ENCODE results near the gene PRM3. TPM values are rescaled to one million over a fixed set of nuclear protein-coding genes. Genes with fewer than 3 reads are reported as not detected.

PRM3 gene
- total RNA-seq, 1 experiment from 2014 or later = not detected

DNA sequence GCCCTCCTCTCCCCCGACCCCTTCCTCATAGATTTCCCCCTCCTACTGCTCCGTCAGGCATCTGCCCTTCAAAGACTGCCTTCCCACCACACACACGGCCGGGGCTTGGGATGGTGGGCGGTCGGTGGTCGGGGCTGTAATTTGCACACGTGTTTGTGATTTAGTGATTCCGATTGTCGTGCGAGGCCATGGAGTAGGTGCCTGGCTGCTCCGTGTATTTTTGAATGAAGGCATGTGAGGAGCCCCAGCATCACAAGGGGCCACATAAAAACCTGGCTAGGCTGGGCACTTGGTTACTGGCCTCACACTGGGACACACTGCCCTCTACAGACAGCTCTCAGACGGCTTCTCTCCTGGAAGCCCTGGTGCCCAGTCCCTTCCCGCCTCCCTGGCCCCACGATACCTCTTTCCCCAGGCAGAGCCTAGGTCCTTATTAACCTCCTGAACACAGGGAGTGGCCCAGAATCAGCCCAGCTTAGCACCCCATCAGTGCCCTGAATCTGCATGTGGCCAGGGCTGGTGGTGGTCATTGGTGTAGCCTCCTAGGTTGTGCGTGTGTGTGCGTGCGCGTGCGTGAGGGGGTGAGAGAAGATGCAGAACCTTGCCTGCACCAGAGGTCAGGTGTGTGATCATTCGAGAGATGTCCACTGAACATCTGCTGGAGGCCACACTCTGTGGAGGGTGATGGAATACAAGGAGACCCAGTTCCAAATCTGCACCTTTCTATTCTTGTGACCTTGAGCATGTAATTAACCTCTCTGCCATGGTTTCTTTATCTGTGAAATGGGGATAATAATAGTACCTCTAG lies 16.1 kb downstream of the PRM3 start:
- Histone ChIP-seq H3K9ac (ENCODE audit: extremely low read depth, insufficient read length, low read length) (peak overlapping the region; percentile 9), H3K27ac (ENCODE audit: insufficient read length, low read depth, low read length) (no peak overlapping the region), H4K5ac (ENCODE audit: insufficient read length, low read depth, low read length) (no peak overlapping the region), H2AFZ (ENCODE audit: low read length) (no peak overlapping the region), H3K4me1 (ENCODE audit: insufficient read depth, low read length) (peaks cover 5% of the 10 kb centered on the region; the same call in 1 of the 2 replicates), H3K56ac (ENCODE audit: insufficient read length, low read depth, low read length) (no peak overlapping the region), H3K18ac (ENCODE audit: insufficient read length, low read depth, low read length) (no peak overlapping the region), H3K27me3 (ENCODE audit: insufficient read depth, low read length) (no peaks in the 10 kb centered on the region), H3K23me2 (ENCODE audit: insufficient read length, low read depth, low read length, poor library complexity, severe bottlenecking) (peaks cover 9% of the 10 kb centered on the region), H4K8ac (replicated peaks; ENCODE audit: insufficient read length, low read depth, low read length) (no peak overlapping the region), H2BK12ac (ENCODE audit: insufficient read length, low read depth, low read length) (no peak overlapping the region), H3K23ac (ENCODE audit: insufficient read length, low read depth, low read length) (no peak overlapping the region), H3K9me3 (ENCODE audit: control insufficient read depth, low read depth, low read length) (no peaks in the 10 kb centered on the region), H4K20me1 (ENCODE audit: control insufficient read depth, insufficient read depth, insufficient read length) (peaks cover 5% of the 10 kb centered on the region), H3K4ac (ENCODE audit: low read depth, low read length) (no peak overlapping the region), H2BK120ac (ENCODE audit: low read depth, low read length, poor library complexity, severe bottlenecking) (no peak overlapping the region), H3K14ac (ENCODE audit: insufficient read depth, low read length) (no peak overlapping the region), H2AK5ac (ENCODE audit: insufficient read length, low read length) (no peak overlapping the region), H2BK15ac (ENCODE audit: low read depth, low read length) (no peak overlapping the region), H3K79me1 (ENCODE audit: insufficient read depth, low read depth, low read length, poor library complexity, severe bottlenecking) (no peaks in the 10 kb centered on the region), H3K79me2 (ENCODE audit: insufficient read depth, low read length) (peaks cover 10% of the 10 kb centered on the region; the same call in 1 of the 2 replicates), H3T11ph (ENCODE audit: low read length) (no peak overlapping the region), H2BK5ac (ENCODE audit: insufficient read length, low read length) (no peak overlapping the region), H3K4me2 (ENCODE audit: insufficient read depth, insufficient read length, low read length) (peak overlapping the region; percentile 78), H2BK20ac (ENCODE audit: low read depth, low read length, poor library complexity, severe bottlenecking) (no peak overlapping the region), H4K91ac (ENCODE audit: insufficient read length, low read depth, low read length) (no peak overlapping the region)
- Mint-ChIP-seq H3K27me3 (ENCODE audit: low read depth) (no peaks in the 10 kb centered on the region; the same call in 1 of the 2 replicates), H3K9me3 (no peaks in the 10 kb centered on the region), H3K4me3 (peak overlapping the region; percentile 87 to 89), H3K4me1 (peaks cover 27 to 31% of the 10 kb centered on the region in 2 experiments), H3K27ac (0 out of 7 replicates have a peak overlapping the region, but pooled peaks of 1 of the 3 experiments have one; percentile 72), H3K36me3 (ENCODE audit: insufficient read depth in 1 of 3, low read depth in 3 of 3) (peaks cover 5 to 13% (median 8%) of the 10 kb centered on the region in 3 experiments; a peak in 5 of 7 replicates)
- DNase-seq = peak; percentile 88
- TF ChIP-seq, protein P1, sequence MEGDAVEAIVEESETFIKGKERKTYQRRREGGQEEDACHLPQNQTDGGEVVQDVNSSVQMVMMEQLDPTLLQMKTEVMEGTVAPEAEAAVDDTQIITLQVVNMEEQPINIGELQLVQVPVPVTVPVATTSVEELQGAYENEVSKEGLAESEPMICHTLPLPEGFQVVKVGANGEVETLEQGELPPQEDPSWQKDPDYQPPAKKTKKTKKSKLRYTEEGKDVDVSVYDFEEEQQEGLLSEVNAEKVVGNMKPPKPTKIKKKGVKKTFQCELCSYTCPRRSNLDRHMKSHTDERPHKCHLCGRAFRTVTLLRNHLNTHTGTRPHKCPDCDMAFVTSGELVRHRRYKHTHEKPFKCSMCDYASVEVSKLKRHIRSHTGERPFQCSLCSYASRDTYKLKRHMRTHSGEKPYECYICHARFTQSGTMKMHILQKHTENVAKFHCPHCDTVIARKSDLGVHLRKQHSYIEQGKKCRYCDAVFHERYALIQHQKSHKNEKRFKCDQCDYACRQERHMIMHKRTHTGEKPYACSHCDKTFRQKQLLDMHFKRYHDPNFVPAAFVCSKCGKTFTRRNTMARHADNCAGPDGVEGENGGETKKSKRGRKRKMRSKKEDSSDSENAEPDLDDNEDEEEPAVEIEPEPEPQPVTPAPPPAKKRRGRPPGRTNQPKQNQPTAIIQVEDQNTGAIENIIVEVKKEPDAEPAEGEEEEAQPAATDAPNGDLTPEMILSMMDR (conservative IDR thresholded peaks at IDR 0.05) = peak; percentile 79
- WGBS (ENCODE audit: extremely low coverage, insufficient read length, low lambda C conversion rate) = no CpG with 5 or more reads among the region's 21 CpGs

Data from H9 (cell line).